Right forelimb (tissue), 1 donor: ENCODE data around the gene RPH3AL.
"Not testable (repeated sequence)": the region's sequence is repeated elsewhere in the genome, so short reads cannot be mapped to it uniquely, and the experiment has no call there.

ENCODE experiments used
- DNase-seq: peaks from one replicate; pipeline ENCODE4 v3.0.0-alpha.2; 2018

RPH3AL gene

GRCh38 chr17:215563-216478, 136.8 kb downstream of the RPH3AL start:
- not testable (repeated sequence) for DNase-seq

GRCh38 chr17:214881-215331, 137.7 kb downstream of the RPH3AL start:
- DNase-seq: no peak

GRCh38 chr17:213286-214105, 139.1 kb downstream of the RPH3AL start:
- DNase-seq: no peak

- no peak for DNase-seq
Observed at GRCh38 chr17:210402-210801, 142.2 kb downstream of the RPH3AL start.

- no peak for DNase-seq
Observed at GRCh38 chr17:208429-208828, 144.2 kb downstream of the RPH3AL start.

- peak; percentile 29 for DNase-seq
Observed at GRCh38 chr17:207775-208174, 144.8 kb downstream of the RPH3AL start.

- DNase-seq: peak; percentile 11
Observed at GRCh38 chr17:206941-207560, 145.6 kb downstream of the RPH3AL start.

GRCh38 chr17:206484-206883, 146.1 kb downstream of the RPH3AL start:
- peak; percentile 7 for DNase-seq

- peak; percentile 25 for DNase-seq
Observed at GRCh38 chr17:205817-206216, 146.8 kb downstream of the RPH3AL start.

- peak; percentile 34 for DNase-seq
Observed at GRCh38 chr17:205148-205669, 147.4 kb downstream of the RPH3AL start.

GRCh38 chr17:204427-205147, 148.0 kb downstream of the RPH3AL start:
- peak; percentile 43 for DNase-seq

- DNase-seq: peak; percentile 18
Observed at GRCh38 chr17:202501-202951, 150.1 kb downstream of the RPH3AL start.

GRCh38 chr17:201736-202135, 150.9 kb downstream of the RPH3AL start:
- not testable (repeated sequence) for DNase-seq

GRCh38 chr17:201257-201656, 151.3 kb downstream of the RPH3AL start:
- not testable (repeated sequence) for DNase-seq

- DNase-seq: no peak
Observed at GRCh38 chr17:200586-200985, 152.0 kb downstream of the RPH3AL start.

- DNase-seq: peak; percentile 69
Observed at GRCh38 chr17:199806-200545, 152.6 kb downstream of the RPH3AL start.

- no peak for DNase-seq
Observed at GRCh38 chr17:199191-199604, 153.4 kb downstream of the RPH3AL start.

- not testable (repeated sequence) for DNase-seq
Observed at GRCh38 chr17:198225-198624, 154.4 kb downstream of the RPH3AL start.

- no peak for DNase-seq
Observed at GRCh38 chr17:197352-197751, 155.3 kb downstream of the RPH3AL start.

GRCh38 chr17:194828-195602, 157.6 kb downstream of the RPH3AL start:
- DNase-seq: no peak
